Activated T-helper 2 cell treated with anti-CD3 and anti-CD28 coated beads, Interferon-gamma antibody, Interleukin-2, Interleukin-4, amounts not matched to agents 10 μg/mL and 5 μg/mL and 100 μg/mL, durations not matched to agents 14 hours and 24 hours and 36 hours (primary cell): Measurements from ENCODE around the gene SKAP1. TPM values are rescaled to one million over a fixed set of nuclear protein-coding genes. Genes with fewer than 3 reads are reported as not detected.

Experiments
- DNase-seq: peaks from one replicate; pipeline ENCODE4 v3.0.0; 2021; ENCODE audit warnings: low spot score
- H3K27ac Mint-ChIP-seq: one replicate; pipeline ENCODE4 v1.8.0; 2021; ENCODE audit warnings: mixed read lengths
- H3K27me3 Mint-ChIP-seq: one replicate; pipeline ENCODE4 v1.8.0; 2021; ENCODE audit warnings: low read depth, mixed read lengths
- H3K36me3 Mint-ChIP-seq: one replicate; pipeline ENCODE4 v1.8.0; 2021; ENCODE audit warnings: low read depth, mixed read lengths
- H3K4me1 Mint-ChIP-seq: one replicate; pipeline ENCODE4 v1.8.0; 2021; ENCODE audit warnings: low read depth, mixed read lengths
- H3K4me3 Mint-ChIP-seq: one replicate; pipeline ENCODE4 v1.8.0; 2021; ENCODE audit warnings: low read depth, mild to moderate bottlenecking, moderate library complexity, mixed read lengths
- H3K9me3 Mint-ChIP-seq: one replicate; pipeline ENCODE4 v1.8.0; 2021; ENCODE audit warnings: mixed read lengths
- intact Hi-C: fragments of 100-400 bp; cut with micrococcal nuclease; formaldehyde crosslinking; loops from one replicate; pipeline ENCODE4 v1.15.1; 2023
- total RNA-seq: library from RNA; stranded (reverse); gene quantifications from 2 replicates; pipeline ENCODE4 v1.2.3, GENCODE V29; 2022

The SKAP1 gene
- total RNA-seq, 1 donor from 2014 or later, result 60.5 TPM

- Mint-ChIP-seq H3K4me3 (peak overlapping the region; percentile 17), H3K9me3 (peaks cover 12% of the 10 kb centered on the region)
Observed at GRCh38 chr17:48441862-48442261, 11.8 kb upstream of the SKAP1 start.

GRCh38 chr17:48441231-48441711, 11.3 kb upstream of the SKAP1 start:
- Mint-ChIP-seq H3K9me3 (peaks cover 16% of the 10 kb centered on the region), H3K27me3 (no peaks in the 10 kb centered on the region), H3K27ac (peak overlapping the region; percentile 79), H3K36me3 (peaks cover 21% of the 10 kb centered on the region), H3K4me1 (peaks cover 82% of the 10 kb centered on the region), H3K4me3 (peak overlapping the region; percentile 24)
- DNase-seq, result peak; percentile 58
- intact Hi-C loops, result loop anchor here (1.0 to 2.0 kb wide), 5 partner anchors 12 to 42 kb away; no protein-coding TSS in a partner anchor

More at GRCh38 chr17:48441862-48442261, 11.8 kb upstream of the SKAP1 start:
- intact Hi-C loops, result loop anchor here (1.0 to 2.0 kb wide), 5 partner anchors 11 to 41 kb away; no protein-coding TSS in a partner anchor
- Mint-ChIP-seq H3K4me1 (peaks cover 81% of the 10 kb centered on the region), H3K27ac (peak overlapping the region; percentile 79), H3K27me3 (no peaks in the 10 kb centered on the region), H3K36me3 (peaks cover 16% of the 10 kb centered on the region)
- DNase-seq, result no peak

GRCh38 chr17:48440669-48441068, 10.7 kb upstream of the SKAP1 start:
- Mint-ChIP-seq H3K27me3 (no peaks in the 10 kb centered on the region), H3K4me3 (peak overlapping the region; percentile 24)

GRCh38 chr17:48439875-48440505, 10.0 kb upstream of the SKAP1 start:
- peak overlapping the region; percentile 37 for H3K4me3 Mint-ChIP-seq
- H3K27me3 Mint-ChIP-seq, result no peaks in the 10 kb centered on the region
- intact Hi-C loops, result loop anchor here (2.0 kb wide), 2 partner anchors 27 to 43 kb away; no protein-coding TSS in a partner anchor
- DNase-seq, result peak; percentile 46
- H3K4me1 Mint-ChIP-seq, result peaks cover 82% of the 10 kb centered on the region
- H3K36me3 Mint-ChIP-seq, result peaks cover 21% of the 10 kb centered on the region
- peaks cover 16% of the 10 kb centered on the region for H3K9me3 Mint-ChIP-seq
- H3K27ac Mint-ChIP-seq, result peak overlapping the region; percentile 79

More at GRCh38 chr17:48440669-48441068, 10.7 kb upstream of the SKAP1 start:
- Mint-ChIP-seq H3K36me3 (peaks cover 21% of the 10 kb centered on the region), H3K27ac (peak overlapping the region; percentile 79), H3K4me1 (peaks cover 79% of the 10 kb centered on the region), H3K9me3 (peaks cover 16% of the 10 kb centered on the region)
- no peak for DNase-seq
- intact Hi-C loops, result loop anchor here (1.0 to 2.0 kb wide), 5 partner anchors 13 to 42 kb away; no protein-coding TSS in a partner anchor

GRCh38 chr17:48439110-48439850, 9.3 kb upstream of the SKAP1 start:
- H3K27ac Mint-ChIP-seq, result peak overlapping the region; percentile 79
- peaks cover 18% of the 10 kb centered on the region for H3K36me3 Mint-ChIP-seq
- peaks cover 75% of the 10 kb centered on the region for H3K4me1 Mint-ChIP-seq
- DNase-seq, result no peak
- peak overlapping the region; percentile 37 for H3K4me3 Mint-ChIP-seq
- H3K27me3 Mint-ChIP-seq, result no peaks in the 10 kb centered on the region
- intact Hi-C loops, result no loop called here
- peaks cover 16% of the 10 kb centered on the region for H3K9me3 Mint-ChIP-seq

- no peaks in the 10 kb centered on the region for H3K27me3 Mint-ChIP-seq
- no peak overlapping the region for H3K4me3 Mint-ChIP-seq
- intact Hi-C loops, result no loop called here
- peaks cover 16% of the 10 kb centered on the region for H3K9me3 Mint-ChIP-seq
- peaks cover 18% of the 10 kb centered on the region for H3K36me3 Mint-ChIP-seq
- peaks cover 71% of the 10 kb centered on the region for H3K4me1 Mint-ChIP-seq
- no peak for DNase-seq
- peak overlapping the region; percentile 74 for H3K27ac Mint-ChIP-seq
Observed at GRCh38 chr17:48438516-48439061, 8.6 kb upstream of the SKAP1 start.

- H3K4me1 Mint-ChIP-seq, result peaks cover 56% of the 10 kb centered on the region
Observed at GRCh38 chr17:48433896-48434295, 3.9 kb upstream of the SKAP1 start.

GRCh38 chr17:48432820-48433775, 3.1 kb upstream of the SKAP1 start:
- Mint-ChIP-seq H3K9me3 (peaks cover 6% of the 10 kb centered on the region), H3K27ac (no peak overlapping the region), H3K4me1 (peaks cover 56% of the 10 kb centered on the region), H3K4me3 (no peak overlapping the region), H3K36me3 (peaks cover 11% of the 10 kb centered on the region), H3K27me3 (no peaks in the 10 kb centered on the region)
- intact Hi-C loops, result no loop called here
- DNase-seq, result no peak

More at GRCh38 chr17:48433896-48434295, 3.9 kb upstream of the SKAP1 start:
- H3K9me3 Mint-ChIP-seq, result peaks cover 6% of the 10 kb centered on the region
- DNase-seq, result no peak
- H3K36me3 Mint-ChIP-seq, result peaks cover 11% of the 10 kb centered on the region
- no peaks in the 10 kb centered on the region for H3K27me3 Mint-ChIP-seq
- H3K27ac Mint-ChIP-seq, result no peak overlapping the region
- no peak overlapping the region for H3K4me3 Mint-ChIP-seq
- intact Hi-C loops, result no loop called here

- DNase-seq, result peak; percentile 33
- intact Hi-C loops, result loop anchor here (2.0 kb wide), 1 partner anchor 28 kb away; no protein-coding TSS in a partner anchor
- Mint-ChIP-seq H3K27ac (peak overlapping the region; percentile 93), H3K4me1 (peaks cover 65% of the 10 kb centered on the region), H3K36me3 (peaks cover 20% of the 10 kb centered on the region), H3K4me3 (peak overlapping the region; percentile 97), H3K27me3 (no peaks in the 10 kb centered on the region), H3K9me3 (no peaks in the 10 kb centered on the region)
Observed at GRCh38 chr17:48429156-48429555, 858 bp downstream of the SKAP1 start.

- H3K4me3 Mint-ChIP-seq, result peak overlapping the region; percentile 97
- H3K9me3 Mint-ChIP-seq, result no peaks in the 10 kb centered on the region
- peak overlapping the region; percentile 93 for H3K27ac Mint-ChIP-seq
- peaks cover 65% of the 10 kb centered on the region for H3K4me1 Mint-ChIP-seq
- intact Hi-C loops, result loop anchor here (1.0 kb wide), 3 partner anchors 10 to 14 kb away; no protein-coding TSS in a partner anchor
- H3K27me3 Mint-ChIP-seq, result no peaks in the 10 kb centered on the region
- peaks cover 26% of the 10 kb centered on the region for H3K36me3 Mint-ChIP-seq
- peak; percentile 60 for DNase-seq
Observed at GRCh38 chr17:48427598-48427997, 2.4 kb downstream of the SKAP1 start.

GRCh38 chr17:48426761-48427500, 3.1 kb downstream of the SKAP1 start:
- H3K4me3 Mint-ChIP-seq, result peak overlapping the region; percentile 97
- H3K27ac Mint-ChIP-seq, result peak overlapping the region; percentile 93
- intact Hi-C loops, result loop anchor here (1.0 kb wide), 3 partner anchors 10 to 14 kb away; no protein-coding TSS in a partner anchor
- no peaks in the 10 kb centered on the region for H3K9me3 Mint-ChIP-seq
- no peak for DNase-seq
- H3K36me3 Mint-ChIP-seq, result peaks cover 30% of the 10 kb centered on the region
- H3K27me3 Mint-ChIP-seq, result no peaks in the 10 kb centered on the region
- peaks cover 65% of the 10 kb centered on the region for H3K4me1 Mint-ChIP-seq
